Liver (tissue), 3 donors: Measurements from ENCODE around the gene IL3.

Experiments
- EGR1 ChIP-seq, 2 donors: IDR thresholded peaks; 2 replicates each; pipeline ENCODE4 v1.6.1; 2016 to 2018; ENCODE audit warnings: antibody characterized with exemption in 2 of 2, low read depth in 2 of 2
- GABPA ChIP-seq, 2 donors: IDR thresholded peaks in 1 of 2; conservative IDR thresholded peaks in 1 of 2; 2 replicates each; pipeline ENCODE4 v1.6.1; 2016; ENCODE audit warnings: antibody characterized with exemption in 2 of 2, mild to moderate bottlenecking in 1 of 2, moderate library complexity in 1 of 2
- HNF4A ChIP-seq, 2 donors: conservative IDR thresholded peaks; 2 replicates each; pipeline ENCODE4 v1.6.1; 2016; ENCODE audit warnings: antibody characterized with exemption in 2 of 2, mild to moderate bottlenecking in 2 of 2
- NR2F2 ChIP-seq: IDR thresholded peaks from 2 replicates; pipeline ENCODE4 v1.6.1; 2016; ENCODE audit warnings: antibody characterized with exemption
- RAD21 ChIP-seq, 2 donors: IDR thresholded peaks; 2 replicates each; pipeline ENCODE4 v1.6.1; 2016; ENCODE audit warnings: antibody characterized with exemption in 2 of 2, mild to moderate bottlenecking in 2 of 2
- TAF1 ChIP-seq: conservative IDR thresholded peaks from 2 replicates; pipeline ENCODE4 v1.6.1; 2016; ENCODE audit warnings: antibody characterized with exemption, mild to moderate bottlenecking
- TF ChIP-seq, protein P1 (sequence below): fragments of 150-350 bp; IDR thresholded peaks from 2 replicates; pipeline ENCODE4 v1.5.1; 2017; ENCODE audit warnings: improper control_type of control experiment, low read depth, low read length; ENCODE audit not compliant: missing input control
- TF ChIP-seq, protein P2 (sequence below): IDR thresholded peaks from 2 replicates; pipeline ENCODE4 v1.6.1; 2016; ENCODE audit warnings: antibody characterized with exemption, mild to moderate bottlenecking
- TF ChIP-seq, protein P3 (sequence below): IDR thresholded peaks from 2 replicates; pipeline ENCODE4 v1.6.1; 2016; ENCODE audit warnings: antibody characterized with exemption
- donor health status: healthy.
- donor health status: healthy.

DNA sequence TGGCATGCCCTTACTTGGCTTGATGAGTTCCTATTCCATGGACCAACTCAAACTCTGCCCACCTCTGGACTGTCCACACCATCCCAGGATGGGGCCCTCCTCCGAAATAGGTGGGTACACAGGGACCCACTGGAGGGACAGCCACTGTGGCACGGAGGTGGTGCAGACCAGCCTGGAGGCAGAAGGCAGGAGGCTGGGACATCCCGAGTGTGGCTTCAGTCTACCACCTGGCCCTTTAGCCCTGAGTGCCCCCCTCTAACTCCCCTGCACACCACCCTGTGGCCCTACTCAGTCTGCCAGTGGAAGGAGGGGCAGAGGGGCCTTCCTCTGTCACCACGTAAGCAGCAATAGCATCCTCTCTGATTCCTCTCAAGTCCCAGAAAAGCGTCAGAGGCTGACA, 3.7 kb downstream of the IL3 start:
- TF ChIP-seq, protein P1, sequence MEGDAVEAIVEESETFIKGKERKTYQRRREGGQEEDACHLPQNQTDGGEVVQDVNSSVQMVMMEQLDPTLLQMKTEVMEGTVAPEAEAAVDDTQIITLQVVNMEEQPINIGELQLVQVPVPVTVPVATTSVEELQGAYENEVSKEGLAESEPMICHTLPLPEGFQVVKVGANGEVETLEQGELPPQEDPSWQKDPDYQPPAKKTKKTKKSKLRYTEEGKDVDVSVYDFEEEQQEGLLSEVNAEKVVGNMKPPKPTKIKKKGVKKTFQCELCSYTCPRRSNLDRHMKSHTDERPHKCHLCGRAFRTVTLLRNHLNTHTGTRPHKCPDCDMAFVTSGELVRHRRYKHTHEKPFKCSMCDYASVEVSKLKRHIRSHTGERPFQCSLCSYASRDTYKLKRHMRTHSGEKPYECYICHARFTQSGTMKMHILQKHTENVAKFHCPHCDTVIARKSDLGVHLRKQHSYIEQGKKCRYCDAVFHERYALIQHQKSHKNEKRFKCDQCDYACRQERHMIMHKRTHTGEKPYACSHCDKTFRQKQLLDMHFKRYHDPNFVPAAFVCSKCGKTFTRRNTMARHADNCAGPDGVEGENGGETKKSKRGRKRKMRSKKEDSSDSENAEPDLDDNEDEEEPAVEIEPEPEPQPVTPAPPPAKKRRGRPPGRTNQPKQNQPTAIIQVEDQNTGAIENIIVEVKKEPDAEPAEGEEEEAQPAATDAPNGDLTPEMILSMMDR, result no peak
- TF ChIP-seq HNF4A (conservative IDR thresholded peaks at IDR 0.05) (no peak), RAD21 (IDR thresholded peaks at IDR 0.05) (no peak), EGR1 (IDR thresholded peaks at IDR 0.05; ENCODE audit: low read depth in 2 of 2) (no peak), TAF1 (no peak), NR2F2 (no peak), GABPA (IDR thresholded peaks at IDR 0.05 in 1 of 2, conservative IDR thresholded peaks at IDR 0.05 in 1 of 2) (no peak)
- TF ChIP-seq, protein P2, sequence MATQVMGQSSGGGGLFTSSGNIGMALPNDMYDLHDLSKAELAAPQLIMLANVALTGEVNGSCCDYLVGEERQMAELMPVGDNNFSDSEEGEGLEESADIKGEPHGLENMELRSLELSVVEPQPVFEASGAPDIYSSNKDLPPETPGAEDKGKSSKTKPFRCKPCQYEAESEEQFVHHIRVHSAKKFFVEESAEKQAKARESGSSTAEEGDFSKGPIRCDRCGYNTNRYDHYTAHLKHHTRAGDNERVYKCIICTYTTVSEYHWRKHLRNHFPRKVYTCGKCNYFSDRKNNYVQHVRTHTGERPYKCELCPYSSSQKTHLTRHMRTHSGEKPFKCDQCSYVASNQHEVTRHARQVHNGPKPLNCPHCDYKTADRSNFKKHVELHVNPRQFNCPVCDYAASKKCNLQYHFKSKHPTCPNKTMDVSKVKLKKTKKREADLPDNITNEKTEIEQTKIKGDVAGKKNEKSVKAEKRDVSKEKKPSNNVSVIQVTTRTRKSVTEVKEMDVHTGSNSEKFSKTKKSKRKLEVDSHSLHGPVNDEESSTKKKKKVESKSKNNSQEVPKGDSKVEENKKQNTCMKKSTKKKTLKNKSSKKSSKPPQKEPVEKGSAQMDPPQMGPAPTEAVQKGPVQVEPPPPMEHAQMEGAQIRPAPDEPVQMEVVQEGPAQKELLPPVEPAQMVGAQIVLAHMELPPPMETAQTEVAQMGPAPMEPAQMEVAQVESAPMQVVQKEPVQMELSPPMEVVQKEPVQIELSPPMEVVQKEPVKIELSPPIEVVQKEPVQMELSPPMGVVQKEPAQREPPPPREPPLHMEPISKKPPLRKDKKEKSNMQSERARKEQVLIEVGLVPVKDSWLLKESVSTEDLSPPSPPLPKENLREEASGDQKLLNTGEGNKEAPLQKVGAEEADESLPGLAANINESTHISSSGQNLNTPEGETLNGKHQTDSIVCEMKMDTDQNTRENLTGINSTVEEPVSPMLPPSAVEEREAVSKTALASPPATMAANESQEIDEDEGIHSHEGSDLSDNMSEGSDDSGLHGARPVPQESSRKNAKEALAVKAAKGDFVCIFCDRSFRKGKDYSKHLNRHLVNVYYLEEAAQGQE, result no peak
- TF ChIP-seq, protein P3, sequence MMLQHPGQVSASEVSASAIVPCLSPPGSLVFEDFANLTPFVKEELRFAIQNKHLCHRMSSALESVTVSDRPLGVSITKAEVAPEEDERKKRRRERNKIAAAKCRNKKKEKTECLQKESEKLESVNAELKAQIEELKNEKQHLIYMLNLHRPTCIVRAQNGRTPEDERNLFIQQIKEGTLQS, result no peak
